Dedifferentiated amniotic fluid mesenchymal stem cell (primary cell): Measurements from ENCODE around the gene APBB2.

Experiments used
- DNase-seq: peaks from one replicate; pipeline ENCODE4 v3.0.0-alpha.2; 2016; ENCODE audit errors: extremely low spot score

The APBB2 gene

DNA sequence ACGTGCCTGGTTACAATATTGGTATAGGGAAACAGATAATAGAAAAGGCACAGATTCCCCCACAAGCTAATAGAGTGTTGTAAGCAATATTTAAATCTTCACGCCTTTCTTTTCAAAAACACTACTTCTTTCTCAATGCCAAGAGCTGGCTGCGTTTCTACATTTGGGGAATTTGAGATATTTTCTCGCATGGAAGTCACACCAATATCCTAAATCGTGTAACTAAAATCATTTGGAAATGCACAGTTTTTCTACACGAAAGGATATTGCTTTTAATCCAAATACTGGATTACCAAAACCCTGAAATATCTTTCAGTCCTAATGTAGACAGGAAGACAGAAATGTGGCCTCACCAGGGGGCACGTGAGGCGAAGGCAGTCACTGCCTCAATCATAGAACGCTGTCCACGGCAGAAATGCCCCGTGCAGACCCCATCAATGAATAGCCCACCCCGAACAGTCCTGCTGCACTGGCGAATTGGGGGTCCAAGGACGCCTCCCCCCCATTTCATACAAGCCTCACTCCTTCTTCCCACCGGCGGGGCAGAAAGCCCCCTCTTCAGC is 358.0 kb downstream of the APBB2 start:
- DNase-seq, result no peak

DNA sequence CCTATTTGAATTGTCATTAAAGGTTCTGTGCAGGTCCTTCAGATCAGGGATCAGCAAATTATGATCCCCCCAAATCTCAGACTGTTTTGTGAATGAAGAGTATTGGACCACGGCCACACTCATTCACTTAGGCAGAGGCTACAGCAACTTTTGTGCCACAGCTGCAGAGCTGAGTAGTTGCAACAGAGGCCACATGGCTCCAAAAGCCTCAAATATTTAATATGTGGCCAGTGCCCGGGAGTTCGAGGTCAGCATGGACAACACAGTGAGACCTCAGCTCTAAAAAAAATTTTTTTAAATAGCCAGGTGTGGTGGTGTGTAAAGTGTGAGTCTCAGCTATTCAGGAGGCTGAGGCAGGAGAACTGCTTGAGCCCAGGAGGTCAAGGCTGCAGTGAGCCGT is 363.8 kb downstream of the APBB2 start:
- no peak for DNase-seq

DNA sequence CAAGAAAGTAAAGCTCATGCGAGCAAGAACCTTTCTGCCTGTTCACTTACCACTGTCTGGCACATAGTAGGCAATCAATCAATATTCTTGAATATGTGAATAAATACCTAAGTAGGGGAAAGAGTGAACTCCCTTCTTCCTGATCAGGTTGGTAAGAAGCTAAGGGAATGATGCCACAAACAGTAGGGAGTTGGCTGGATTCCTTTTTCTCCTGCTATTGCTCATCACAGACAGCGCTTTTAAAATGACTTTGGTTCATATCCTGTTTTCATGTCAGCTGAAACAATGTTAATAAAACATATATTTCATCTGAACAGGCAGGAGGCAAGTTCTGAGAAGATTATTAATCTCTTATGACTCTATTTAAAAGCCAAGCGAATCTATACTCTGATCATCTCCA is 365.4 kb downstream of the APBB2 start:
- no peak for DNase-seq

DNA sequence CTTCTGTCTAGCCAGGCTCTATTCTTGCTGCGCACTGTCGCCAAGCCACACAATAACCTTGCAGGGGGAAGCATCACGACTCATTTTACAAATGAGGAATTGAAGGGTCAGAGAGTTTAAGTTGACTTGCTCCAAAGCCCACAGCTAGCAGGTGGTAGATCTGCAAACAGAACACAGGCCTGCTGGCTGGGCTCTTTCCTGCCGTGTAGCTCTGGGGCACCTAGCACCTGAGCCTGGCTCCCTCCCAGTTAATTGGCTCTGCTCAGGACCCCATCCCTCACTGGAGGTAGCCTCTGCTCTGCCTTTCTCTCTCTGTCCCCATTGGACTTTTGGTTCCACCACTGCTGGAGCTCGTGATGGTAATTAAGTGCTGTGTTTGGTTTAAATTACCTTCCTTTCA is 366.1 kb downstream of the APBB2 start:
- no peak for DNase-seq

DNA sequence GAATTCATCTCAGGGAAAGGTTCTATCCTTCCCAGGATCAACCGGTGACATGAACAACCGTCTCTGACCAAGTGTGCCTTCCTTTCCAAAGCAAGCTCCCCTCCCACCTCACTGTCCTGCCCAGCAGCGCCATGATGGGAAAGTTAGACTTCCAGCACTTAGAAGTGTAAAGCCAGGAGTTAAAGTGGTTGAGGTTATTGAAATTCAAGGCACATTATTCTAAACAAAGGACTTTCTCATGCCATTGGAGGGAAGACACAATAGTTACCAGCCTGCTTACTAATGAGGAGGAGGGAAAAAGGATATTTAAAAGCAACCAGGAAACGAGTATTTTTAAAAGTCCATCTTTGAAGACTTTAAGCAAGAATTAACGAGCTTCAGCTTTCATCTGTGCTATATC is 367.8 kb downstream of the APBB2 start:
- no peak for DNase-seq

DNA sequence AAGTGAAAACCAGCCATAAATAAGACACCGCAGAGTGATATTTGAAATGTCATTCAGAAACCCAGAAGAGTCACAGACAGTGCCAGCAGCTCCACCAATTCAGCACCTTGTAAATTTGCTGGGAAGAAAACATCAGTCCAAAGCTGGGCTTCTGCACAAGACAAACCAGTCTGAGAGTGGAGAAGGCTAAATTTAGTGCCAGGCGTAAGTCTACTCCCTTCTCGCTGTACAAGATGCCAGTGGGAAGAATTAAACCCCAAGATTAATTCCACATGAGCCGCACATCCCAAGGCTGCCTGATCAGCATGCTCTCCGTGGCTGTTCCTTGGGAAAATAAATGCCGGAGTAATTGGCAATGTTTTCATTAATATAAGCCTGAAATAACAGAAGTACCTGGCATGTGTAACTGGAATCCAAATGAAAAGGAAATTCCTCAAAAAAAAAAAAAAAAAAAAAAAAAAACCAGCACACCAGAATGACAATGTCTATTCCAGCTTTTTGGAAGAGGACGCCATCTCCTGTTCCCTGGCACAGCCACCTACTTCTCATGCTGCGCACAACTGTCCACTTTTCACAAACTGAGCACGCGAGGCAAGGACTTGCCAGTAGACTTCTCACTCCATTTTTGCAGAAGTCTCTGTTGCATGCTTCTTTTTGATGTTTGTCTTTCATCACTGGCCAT is 369.0 kb downstream of the APBB2 start:
- no peak for DNase-seq

DNA sequence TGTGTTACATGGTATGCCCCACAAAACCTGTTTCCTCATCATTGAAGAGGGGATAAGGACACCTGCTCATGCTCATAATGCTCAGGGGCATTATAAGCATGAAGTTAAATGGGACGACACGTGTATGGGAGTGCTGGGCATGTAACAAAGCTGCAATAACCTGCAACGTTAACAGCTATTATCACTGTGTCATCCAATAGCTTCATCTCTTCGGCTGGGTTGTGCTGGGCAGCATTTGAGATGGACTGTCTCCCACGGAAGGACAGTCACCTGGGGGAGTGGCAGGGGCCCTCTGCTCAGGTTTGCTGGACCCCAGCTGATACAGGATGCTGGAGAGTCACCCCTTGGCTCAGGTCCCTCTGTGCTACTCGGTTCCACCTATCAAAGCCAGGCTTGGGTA is 370.1 kb downstream of the APBB2 start:
- DNase-seq, result no peak

DNA sequence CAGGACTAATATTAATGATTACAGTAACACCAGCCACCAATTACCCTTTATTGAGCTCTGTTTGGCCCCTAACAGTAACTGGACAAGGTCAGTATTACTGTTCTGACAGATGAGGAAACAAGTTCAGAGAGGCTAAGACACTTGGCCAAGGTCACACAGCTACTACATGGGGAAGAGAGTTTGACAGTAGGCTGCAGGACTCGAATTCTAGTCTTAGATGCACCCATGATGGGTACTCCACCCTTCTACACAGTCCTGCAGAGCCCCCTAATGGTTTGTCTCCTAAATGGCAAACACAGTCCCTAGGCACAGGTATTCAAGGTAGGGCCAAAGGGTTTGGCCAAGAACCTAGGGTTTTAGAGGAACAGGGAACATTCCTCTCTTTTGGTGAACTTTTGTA is 370.6 kb downstream of the APBB2 start:
- no peak for DNase-seq

DNA sequence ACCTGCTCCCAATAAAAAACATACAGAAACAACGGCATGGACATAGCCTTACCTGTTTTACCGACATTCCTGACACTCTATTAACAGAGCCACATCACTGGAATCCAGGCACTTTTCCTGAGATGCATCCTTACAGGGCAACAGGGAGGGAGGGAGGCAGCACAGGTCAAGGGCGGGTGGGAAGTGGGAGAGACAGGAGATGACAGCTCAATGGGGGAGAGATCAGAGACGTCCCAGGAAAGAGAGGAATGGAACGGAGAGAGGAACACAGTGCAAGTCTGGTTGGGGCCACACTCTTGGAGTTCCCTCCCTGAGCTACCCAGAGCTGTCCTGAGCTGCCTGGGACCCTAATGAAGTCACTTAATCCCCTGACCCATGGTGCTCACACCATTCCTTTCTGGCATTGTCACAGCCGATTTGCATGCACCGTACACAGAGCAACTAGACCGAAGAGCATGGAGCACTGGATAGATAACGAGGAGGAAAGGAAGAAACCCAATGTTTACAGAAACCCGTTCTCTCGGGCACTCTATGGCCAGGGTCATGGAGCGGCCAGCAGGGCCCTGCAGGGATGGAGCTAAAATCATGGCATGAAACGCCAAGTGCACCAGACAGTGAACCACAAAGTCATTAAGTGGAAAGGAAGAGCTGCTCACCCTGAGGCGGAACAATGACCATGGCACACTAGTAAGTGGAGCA is 371.5 kb downstream of the APBB2 start:
- no peak for DNase-seq

DNA sequence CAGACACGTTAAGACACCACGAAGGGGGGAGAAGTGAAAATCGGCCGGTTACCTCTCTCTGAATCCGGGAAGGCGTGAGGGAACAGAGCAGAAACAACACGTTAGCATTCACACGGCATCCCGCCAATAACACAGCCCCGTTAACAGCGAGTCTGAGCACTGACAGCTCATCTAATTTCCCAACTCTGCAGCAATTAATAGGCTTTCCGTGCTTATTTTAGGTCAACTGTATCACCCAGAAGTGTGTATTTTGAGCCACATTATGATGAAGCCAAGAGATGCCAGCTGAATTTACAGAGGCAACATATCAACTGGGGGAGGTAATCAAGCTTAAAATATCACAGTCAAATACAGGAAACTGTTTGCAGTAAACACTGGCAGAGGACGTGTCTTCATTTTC is 372.0 kb downstream of the APBB2 start:
- DNase-seq, result no peak

DNA sequence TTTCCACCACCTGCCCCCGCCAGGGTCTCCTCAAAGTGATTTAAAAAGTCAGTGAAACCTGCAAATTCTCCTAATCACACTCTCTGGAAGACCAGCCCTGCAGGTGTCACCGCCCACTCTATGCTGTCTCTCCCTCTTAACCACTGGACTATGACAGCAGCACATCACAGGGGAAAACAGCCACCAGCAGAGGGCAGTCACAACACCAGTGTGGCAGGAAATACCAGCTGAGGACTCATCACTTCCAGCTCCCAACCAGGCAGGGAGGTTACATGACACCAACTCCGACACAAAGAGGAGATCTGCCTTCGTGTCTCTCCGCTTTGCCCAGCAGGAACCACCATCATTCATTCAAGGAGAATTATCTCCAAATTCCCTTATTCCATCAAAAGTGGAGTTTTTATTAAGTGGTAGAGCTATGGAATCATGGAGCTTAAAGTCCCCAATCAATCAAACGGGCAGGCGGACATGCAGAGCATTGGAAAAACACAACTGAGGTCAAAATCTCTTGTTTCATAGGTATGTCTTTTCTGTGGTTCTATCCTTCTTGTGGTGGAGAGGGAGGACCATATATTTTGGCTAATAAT is 373.3 kb downstream of the APBB2 start:
- no peak for DNase-seq

DNA sequence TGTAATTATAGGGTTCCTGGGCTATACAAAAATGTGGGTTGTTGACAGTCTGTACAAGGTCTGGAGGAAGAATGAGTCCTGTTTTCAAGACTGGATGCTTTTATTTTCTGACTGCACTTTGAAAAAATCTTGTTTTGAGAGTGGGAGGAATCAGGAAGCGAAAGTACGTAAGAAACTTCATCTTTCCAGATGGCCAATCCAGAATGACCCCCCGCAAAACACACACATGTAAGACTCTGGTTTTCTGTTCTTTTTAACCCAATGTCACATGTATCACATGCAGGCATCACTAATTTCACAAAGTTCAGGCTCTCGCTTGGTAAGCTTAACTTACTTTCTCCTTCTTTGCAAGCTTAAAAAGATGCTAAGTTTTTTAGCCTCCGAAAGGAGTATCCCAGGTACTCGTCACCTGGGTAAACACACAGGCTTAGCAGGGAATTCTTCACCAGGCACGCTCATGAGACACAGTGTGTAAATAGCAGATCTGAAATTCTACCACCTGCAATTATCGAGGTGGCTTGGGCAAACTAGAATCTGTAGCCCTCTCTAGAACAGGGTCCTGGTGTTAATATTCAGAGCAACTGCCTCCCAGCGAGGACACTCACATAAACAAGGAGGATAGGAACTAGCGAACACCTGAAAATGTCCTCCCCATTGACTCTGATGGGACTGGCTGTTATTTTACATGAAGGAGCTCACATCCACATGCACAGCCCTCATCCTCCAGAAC is 373.9 kb downstream of the APBB2 start:
- no peak for DNase-seq

DNA sequence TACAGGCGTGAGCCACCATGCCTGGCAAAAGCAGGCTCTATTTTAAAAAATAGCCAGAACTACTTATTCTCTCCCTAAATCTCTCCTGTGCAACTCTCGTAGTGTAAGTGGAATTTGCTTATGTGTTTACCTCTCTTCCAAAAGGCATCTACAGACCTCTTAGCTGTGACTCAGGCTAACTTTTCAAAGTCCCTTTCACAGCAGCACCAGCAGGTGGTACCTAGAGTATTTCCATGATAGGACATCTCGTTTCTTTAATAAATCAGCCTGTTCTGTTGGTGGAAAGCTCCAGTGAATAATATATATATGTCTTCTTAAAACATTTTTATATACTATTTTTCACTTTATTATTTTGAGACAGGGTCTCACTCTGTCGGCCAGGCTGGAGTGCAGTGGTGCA is 375.6 kb downstream of the APBB2 start:
- DNase-seq, result no peak

DNA sequence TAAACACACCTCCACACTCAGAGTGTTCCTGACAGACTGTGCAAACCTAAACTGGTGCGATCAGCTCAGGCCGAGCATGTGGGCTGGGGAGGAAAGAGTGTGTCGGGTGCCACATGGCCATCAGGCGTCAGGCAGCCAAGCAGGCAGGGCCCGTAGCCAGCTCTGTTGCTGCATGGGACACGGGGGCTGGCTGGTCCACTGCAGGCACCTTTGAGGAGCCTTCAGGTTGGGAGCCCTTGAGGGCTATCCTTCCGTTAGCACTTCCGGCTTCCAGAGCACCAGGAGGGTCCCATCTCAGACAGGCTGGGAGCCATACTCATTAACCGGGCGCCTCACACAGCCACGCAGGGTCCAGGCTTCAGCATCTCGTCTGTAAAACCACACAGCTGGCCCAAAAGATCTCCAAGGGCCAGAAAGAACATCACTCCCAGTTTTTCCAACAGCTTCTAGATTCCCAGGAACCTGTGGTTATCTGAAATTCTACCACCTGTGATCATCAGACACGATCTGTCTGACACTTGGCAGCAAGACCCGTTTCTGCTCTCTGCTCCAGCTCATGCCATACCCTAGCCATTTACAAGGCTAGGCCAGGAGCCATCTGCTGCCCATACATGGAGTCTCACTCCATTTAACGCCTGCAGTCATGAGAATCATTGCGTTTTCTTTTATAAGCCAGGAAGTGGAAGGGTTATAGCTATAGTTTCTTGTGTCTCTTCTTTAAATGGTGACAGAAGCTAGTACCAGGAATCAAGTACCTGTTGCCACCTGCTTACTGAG is 377.1 kb downstream of the APBB2 start:
- no peak for DNase-seq

DNA sequence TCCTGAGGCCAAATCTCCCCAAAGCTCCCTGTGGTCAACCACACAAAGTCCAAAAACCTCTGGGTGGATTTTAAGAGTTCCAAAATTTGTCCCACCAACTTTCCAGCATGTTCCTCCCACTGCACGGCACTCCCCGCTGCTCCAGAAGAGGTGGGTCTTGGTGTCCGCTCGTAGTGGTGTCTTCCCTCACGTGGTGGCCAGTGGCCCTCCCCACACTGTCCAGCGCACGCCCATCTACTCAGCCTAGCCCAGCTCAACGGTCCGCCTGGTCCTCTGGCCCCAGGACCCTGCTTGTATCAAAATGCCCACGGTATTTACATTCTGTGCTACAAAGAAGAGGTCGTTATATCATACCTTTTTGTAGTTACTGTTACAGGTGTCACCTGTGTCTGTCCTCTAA is 381.1 kb downstream of the APBB2 start:
- DNase-seq, result no peak

DNA sequence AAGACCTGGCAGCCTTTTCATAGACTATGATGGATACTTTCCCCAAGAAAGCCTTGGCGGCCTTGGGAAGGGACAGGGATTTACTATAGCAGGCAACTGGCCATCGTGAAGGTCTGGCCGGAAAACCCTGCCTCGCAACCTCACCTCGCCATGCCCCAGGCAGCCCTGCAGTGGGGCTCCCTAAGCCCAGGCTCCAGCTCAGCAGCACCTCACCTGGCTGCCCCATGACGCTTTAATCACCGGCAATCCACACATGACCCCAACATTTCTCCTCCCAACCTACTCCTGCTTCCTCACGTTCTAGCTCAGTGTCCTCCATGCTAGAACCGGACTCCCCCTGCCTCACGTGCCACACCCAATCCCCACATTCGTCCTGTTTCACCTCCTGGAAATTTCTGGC is 382.2 kb downstream of the APBB2 start:
- no peak for DNase-seq

DNA sequence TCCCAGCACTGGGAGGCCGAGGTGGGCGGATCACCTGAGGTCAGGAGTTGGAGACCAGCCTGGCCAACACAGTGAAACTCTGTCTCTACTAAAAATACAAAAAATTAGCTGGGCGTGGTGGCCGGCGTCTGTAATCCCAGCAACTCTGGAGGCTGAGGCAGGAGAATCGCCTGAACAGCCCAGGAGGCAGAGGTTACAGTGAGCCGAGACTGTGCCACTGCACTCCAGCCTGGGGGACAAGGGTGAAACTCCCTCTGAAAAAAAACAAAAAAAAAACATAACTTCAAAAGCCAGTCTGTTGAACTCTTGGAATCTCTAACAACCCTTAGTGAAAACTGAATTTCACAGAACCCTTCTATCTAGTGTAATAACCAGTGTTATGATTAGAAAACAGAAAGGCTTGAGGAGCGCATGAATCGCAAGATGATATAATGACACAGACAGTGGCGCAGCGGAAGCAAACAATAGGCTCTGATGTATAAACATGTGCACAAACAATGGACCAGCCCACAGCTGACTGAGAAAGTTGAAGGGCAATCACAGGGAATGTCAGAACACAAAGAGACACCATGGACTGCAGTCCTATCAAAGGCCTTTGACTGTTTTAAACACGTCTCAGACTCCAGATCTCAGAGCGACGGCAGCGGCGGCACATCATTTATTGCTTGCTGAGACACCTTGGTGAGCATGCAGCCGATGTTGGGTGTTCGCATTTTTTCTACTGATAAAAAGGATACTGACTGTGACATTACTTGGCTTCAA is 383.0 kb downstream of the APBB2 start:
- no peak for DNase-seq

DNA sequence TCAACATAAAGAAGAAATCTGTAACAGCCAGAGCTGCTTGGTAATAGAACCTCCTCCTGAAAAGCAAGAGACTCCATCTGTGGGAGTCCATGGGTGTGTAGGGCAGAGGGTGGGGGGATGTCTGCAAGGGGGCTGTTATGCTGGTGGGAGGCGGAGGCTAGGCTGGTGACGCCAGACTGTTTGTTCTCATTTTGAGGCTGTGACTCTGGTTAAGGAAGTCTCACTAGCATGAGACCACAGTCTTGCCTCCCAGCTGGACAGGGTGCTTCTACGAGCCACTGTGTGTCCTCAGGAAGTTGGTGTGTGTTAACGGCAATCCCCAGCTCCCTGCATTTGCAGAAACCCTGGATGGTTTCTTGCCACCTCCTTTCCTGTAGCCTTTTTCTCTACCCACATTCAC is 384.8 kb downstream of the APBB2 start:
- no peak for DNase-seq

DNA sequence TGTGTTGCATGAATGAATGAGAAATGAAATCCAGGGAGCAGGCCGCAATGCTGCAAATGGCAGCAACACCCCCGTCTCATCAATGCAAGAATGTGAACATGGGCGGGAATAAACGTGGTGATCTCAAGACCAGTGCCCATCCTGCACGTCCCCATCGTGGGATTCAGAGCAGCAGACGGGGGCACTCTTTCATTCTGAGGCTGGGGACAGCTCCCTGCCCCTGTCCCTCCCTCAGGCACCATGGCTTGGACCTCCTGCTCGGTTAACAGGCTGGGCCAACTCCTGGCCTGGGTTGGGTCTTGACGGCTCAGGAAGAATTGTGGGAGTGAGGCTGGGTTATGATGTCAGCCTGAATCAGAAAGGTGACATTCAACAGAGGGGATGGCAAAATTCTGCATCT is 385.7 kb downstream of the APBB2 start:
- no peak for DNase-seq

DNA sequence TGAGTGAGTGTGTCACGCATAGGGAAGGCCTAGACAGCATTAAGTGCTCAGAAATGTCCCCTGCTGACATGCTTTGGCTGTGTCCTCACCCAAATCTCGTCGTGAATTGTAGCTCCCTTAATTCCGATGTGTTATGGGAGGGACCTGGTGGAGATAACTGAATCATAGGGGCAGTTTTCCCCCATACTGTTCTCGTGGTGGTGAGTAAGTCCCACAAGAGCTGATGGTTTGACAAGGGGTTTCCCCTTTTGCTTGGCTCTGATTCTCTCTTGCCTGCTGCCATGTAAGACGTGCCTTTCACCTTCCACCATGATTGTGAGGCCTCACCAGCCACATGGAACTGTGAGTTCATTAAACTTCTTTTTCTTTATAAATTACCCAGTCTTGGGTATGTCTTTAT is 386.6 kb downstream of the APBB2 start:
- DNase-seq, result no peak

DNA sequence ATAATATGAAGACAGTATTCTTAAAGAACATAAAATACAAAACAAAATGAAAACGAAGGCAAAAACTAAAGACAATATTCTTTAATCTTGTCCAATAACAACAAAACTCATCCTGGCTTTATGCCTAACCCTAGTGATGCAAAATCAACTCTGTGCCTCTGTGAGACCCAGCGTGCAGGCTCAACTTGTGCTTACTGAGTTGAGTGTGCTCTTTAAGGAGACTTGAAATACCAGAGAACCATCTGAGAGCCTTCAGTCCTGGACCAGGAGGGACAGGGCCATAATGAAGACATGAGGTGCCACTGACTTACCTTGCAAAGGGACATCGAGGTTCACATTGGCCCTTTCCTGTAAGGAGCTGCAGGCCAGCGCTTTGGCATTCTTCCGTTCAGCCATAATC is 387.5 kb downstream of the APBB2 start:
- no peak for DNase-seq
